Chondrocyte (in vitro differentiated cells): ENCODE results near the gene CRIP3. TPM values are rescaled to one million over a fixed set of nuclear protein-coding genes. Genes with fewer than 3 reads are reported as not detected.

Source experiments
- DNase-seq: peaks from one replicate; pipeline ENCODE4 v3.0.0; 2021; ENCODE audit warnings: mixed read lengths, low spot score
- H3K27ac Mint-ChIP-seq: one replicate; pipeline ENCODE4 v1.8.0; 2021; ENCODE audit warnings: mild to moderate bottlenecking, moderate library complexity, mixed read lengths; ENCODE audit not compliant: unreplicated experiment
- H3K27me3 Mint-ChIP-seq: 2 replicates; pipeline ENCODE4 v1.8.0; 2021; ENCODE audit warnings: low read depth, mixed read lengths
- H3K36me3 Mint-ChIP-seq: 2 replicates; pipeline ENCODE4 v1.8.0; 2021; ENCODE audit warnings: low read depth, mixed read lengths
- H3K4me1 Mint-ChIP-seq: 2 replicates; pipeline ENCODE4 v1.8.0; 2021; ENCODE audit warnings: low read depth, mild to moderate bottlenecking, mixed read lengths
- H3K4me3 Mint-ChIP-seq: one replicate; pipeline ENCODE4 v1.8.0; 2021; ENCODE audit warnings: mild to moderate bottlenecking, moderate library complexity, mixed read lengths; ENCODE audit not compliant: unreplicated experiment
- H3K9me3 Mint-ChIP-seq: 2 replicates; pipeline ENCODE4 v1.8.0; 2021; ENCODE audit warnings: low read depth, mixed read lengths
- CTCF ChIP-seq: fragments of 200-600 bp; sonication (generic); IDR thresholded peaks from 2 replicates; pipeline ENCODE4 v1.5.0; 2021; ENCODE audit warnings: antibody characterized with exemption, mild to moderate bottlenecking, moderate library complexity
- total RNA-seq: library from RNA; stranded (reverse); gene quantifications from 3 replicates; pipeline ENCODE4 v1.2.1, GENCODE V29; 2021

The CRIP3 gene
- total RNA-seq, 1 donor from 2014 or later = 0.47 TPM

- H3K4me1 Mint-ChIP-seq = no peaks in the 10 kb centered on the region
- H3K27ac Mint-ChIP-seq = no peak overlapping the region
- peaks cover 6% of the 10 kb centered on the region for H3K36me3 Mint-ChIP-seq
- TF ChIP-seq CTCF = no peak
- no peak for DNase-seq
- no peak overlapping the region for H3K4me3 Mint-ChIP-seq
- no peaks in the 10 kb centered on the region for H3K27me3 Mint-ChIP-seq
- no peaks in the 10 kb centered on the region for H3K9me3 Mint-ChIP-seq
These were observed 23.3 kb upstream of the CRIP3 start for GRCh38 chr6:43331891-43332290.

- H3K4me3 Mint-ChIP-seq = no peak overlapping the region
- no peaks in the 10 kb centered on the region for H3K4me1 Mint-ChIP-seq
- no peak for DNase-seq
- no peaks in the 10 kb centered on the region for H3K9me3 Mint-ChIP-seq
- TF ChIP-seq CTCF = no peak
- peaks cover 4% of the 10 kb centered on the region for H3K36me3 Mint-ChIP-seq
- H3K27ac Mint-ChIP-seq = no peak overlapping the region
- H3K27me3 Mint-ChIP-seq = no peaks in the 10 kb centered on the region
These were observed 22.8 kb upstream of the CRIP3 start for GRCh38 chr6:43331470-43331869.

GRCh38 chr6:43328528-43328927, 19.9 kb upstream of the CRIP3 start:
- no peak for DNase-seq
- no peak overlapping the region for H3K27ac Mint-ChIP-seq
- no peak for TF ChIP-seq CTCF
- H3K4me3 Mint-ChIP-seq = no peak overlapping the region
- peaks cover 5% of the 10 kb centered on the region for H3K9me3 Mint-ChIP-seq
- H3K36me3 Mint-ChIP-seq = peaks cover 9% of the 10 kb centered on the region
- H3K4me1 Mint-ChIP-seq = no peaks in the 10 kb centered on the region
- no peaks in the 10 kb centered on the region for H3K27me3 Mint-ChIP-seq

GRCh38 chr6:43325876-43326275, 17.2 kb upstream of the CRIP3 start:
- H3K36me3 Mint-ChIP-seq = peaks cover 9% of the 10 kb centered on the region
- no peak for TF ChIP-seq CTCF
- no peak for DNase-seq
- no peak overlapping the region for H3K27ac Mint-ChIP-seq
- H3K4me3 Mint-ChIP-seq = no peak overlapping the region
- peaks cover 5% of the 10 kb centered on the region for H3K9me3 Mint-ChIP-seq
- no peaks in the 10 kb centered on the region for H3K4me1 Mint-ChIP-seq
- H3K27me3 Mint-ChIP-seq = no peaks in the 10 kb centered on the region

GRCh38 chr6:43318011-43318410, 9.4 kb upstream of the CRIP3 start:
- Mint-ChIP-seq H3K27ac (no peak overlapping the region), H3K27me3 (peaks cover 2% of the 10 kb centered on the region), H3K4me1 (no peaks in the 10 kb centered on the region), H3K4me3 (no peak overlapping the region), H3K36me3 (peaks cover 2% of the 10 kb centered on the region), H3K9me3 (no peaks in the 10 kb centered on the region)
- no peak for DNase-seq
- no peak for TF ChIP-seq CTCF
